ENCODE data around the gene GATAD2A.

GATAD2A gene

GRCh38 chr19:19405971-19406877 is 749 bp downstream of the GATAD2A start:
- Mint-ChIP-seq H3K36me3 (peaks cover 4 to 8% of the 10 kb centered on the region in 2 donors), H3K9me3 (no peaks in the 10 kb centered on the region), H3K4me1 (peaks cover 47 to 83% of the 10 kb centered on the region in 2 donors), H3K27me3 (no peaks in the 10 kb centered on the region), H3K27ac (peak overlapping the region; percentile 97), H3K4me3 (peak overlapping the region; percentile 98 to 99)
- DNase-seq = peak; percentile 15
- ATAC-seq (replicated peaks) = peak; percentile 31 to 38

GRCh38 chr19:19406878-19407632 is 1.6 kb downstream of the GATAD2A start:
- ATAC-seq (replicated peaks) (peak; percentile 37 to 38), DNase-seq (no peak)
- H3K27me3 Mint-ChIP-seq = no peaks in the 10 kb centered on the region
- peaks cover 50 to 80% of the 10 kb centered on the region in 2 donors for H3K4me1 Mint-ChIP-seq
- H3K9me3 Mint-ChIP-seq = no peaks in the 10 kb centered on the region
- peaks cover 4 to 8% of the 10 kb centered on the region in 2 donors for H3K36me3 Mint-ChIP-seq
- peak overlapping the region; percentile 97 for H3K27ac Mint-ChIP-seq
- peak overlapping the region; percentile 98 to 99 for H3K4me3 Mint-ChIP-seq

DNA sequence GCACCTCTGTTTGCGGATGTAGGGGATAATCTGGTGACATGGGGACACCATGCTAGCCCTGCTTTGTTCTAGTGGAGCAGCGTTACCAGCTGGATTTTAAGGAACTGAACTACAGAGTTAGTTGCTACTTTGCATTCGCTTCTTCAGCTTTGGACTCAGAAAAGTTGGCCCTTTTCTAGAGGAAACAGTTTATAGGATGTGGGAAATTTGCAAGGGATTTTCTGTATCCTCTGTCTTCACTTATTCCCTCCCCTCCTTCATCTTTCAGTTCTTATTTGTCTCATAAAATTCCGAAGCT is 2.1 kb downstream of the GATAD2A start:
- Mint-ChIP-seq H3K9me3 (no peaks in the 10 kb centered on the region), H3K27me3 (no peaks in the 10 kb centered on the region), H3K27ac (no peak overlapping the region), H3K4me3 (no peak overlapping the region), H3K36me3 (peaks cover 4 to 8% of the 10 kb centered on the region in 2 donors), H3K4me1 (peaks cover 50 to 85% of the 10 kb centered on the region in 2 donors)
- ATAC-seq (replicated peaks) (no peak), DNase-seq (no peak)

DNA sequence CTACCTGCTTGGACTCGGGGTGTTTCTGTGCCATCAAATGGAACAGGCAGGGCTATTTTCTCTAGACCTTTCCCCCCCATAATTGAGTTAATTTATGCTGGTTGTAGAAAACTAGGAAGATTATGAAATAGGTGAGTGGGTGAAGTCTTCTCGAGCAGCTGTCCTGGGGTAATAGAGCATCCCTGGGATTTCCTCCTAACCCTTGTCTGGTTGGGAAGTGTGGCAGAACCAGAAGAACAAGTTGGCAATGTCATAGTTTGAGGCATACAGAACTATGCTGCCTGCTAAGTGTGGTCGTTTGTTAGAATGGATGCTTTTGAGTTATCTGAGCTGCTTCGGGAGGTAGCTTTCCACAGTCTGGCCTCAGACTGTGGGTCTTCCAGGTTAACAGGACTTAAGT is 3.7 kb downstream of the GATAD2A start:
- Mint-ChIP-seq H3K9me3 (no peaks in the 10 kb centered on the region), H3K27ac (no peak overlapping the region), H3K4me1 (peaks cover 47 to 87% of the 10 kb centered on the region in 2 donors)

GRCh38 chr19:19409631-19410030 is 4.2 kb downstream of the GATAD2A start:
- no peaks in the 10 kb centered on the region for H3K9me3 Mint-ChIP-seq
- no peaks in the 10 kb centered on the region for H3K27me3 Mint-ChIP-seq
- no peak for ATAC-seq (replicated peaks)
- H3K36me3 Mint-ChIP-seq = peaks cover 10 to 12% of the 10 kb centered on the region in 2 donors
- no peak overlapping the region for H3K27ac Mint-ChIP-seq
- peaks cover 45 to 85% of the 10 kb centered on the region in 2 donors for H3K4me1 Mint-ChIP-seq
- H3K4me3 Mint-ChIP-seq = peak overlapping the region in 1 of 2 donors; percentile 36
- DNase-seq = no peak

More for the DNA sequence above, 3.7 kb downstream of the GATAD2A start:
- DNase-seq (no peak), ATAC-seq (replicated peaks) (no peak)
- Mint-ChIP-seq H3K36me3 (peaks cover 10 to 11% of the 10 kb centered on the region in 2 donors), H3K4me3 (peak overlapping the region in 1 of 2 donors; percentile 36), H3K27me3 (no peaks in the 10 kb centered on the region)

DNA sequence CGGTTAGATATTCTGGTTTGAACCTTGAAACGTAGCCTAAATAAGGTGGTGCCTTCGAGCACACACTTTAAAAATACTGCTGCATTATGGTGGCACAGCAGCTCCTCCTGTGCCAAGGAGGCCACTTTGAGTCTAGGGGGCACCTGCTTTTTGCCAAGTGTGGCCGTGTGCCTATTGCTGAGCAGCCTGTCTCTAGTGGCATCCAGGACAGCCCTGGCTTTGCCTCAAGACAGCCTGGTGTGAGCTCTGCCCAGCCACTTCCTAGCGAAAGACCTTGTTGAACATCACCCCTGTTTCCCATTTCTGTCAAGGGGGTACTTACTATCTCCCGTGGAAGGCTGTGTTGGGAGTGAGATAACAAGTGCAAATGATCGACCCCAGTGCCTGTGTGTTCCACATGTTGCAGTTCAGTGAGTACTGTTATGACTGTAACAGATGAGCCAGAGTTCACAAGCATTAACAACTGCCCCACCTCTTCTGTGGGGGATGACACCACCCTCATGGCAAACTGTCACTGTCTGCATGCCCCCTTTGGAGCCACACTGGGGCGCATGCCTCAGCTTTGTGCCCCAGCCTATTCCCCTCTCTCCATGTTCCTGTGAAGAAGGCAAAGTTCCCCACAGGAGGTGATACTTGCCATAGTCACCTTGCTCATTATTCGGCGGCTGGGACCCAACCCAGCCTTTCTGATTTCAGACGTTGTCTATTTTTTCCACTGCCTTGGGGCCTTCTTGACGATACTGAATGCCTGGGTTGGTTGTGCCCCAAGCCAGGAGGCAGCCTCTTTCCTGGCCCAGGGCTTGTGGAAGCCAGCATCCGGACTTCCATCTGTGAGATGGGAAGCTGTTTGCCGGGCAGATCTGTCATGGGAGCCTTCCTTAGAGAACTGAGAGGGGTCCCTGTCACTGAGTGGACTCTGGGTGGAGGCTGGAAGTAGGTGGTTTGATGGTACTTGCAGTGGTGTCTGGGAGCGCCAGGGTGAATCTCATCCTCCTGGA is 5.4 kb downstream of the GATAD2A start:
- H3K9me3 Mint-ChIP-seq = no peaks in the 10 kb centered on the region
- peak overlapping the region; percentile 56 for H3K27ac Mint-ChIP-seq
- no peak for DNase-seq
- H3K4me3 Mint-ChIP-seq = peak overlapping the region in 1 of 2 donors; percentile 19
- H3K4me1 Mint-ChIP-seq = peaks cover 41 to 85% of the 10 kb centered on the region in 2 donors
- peaks cover 13 to 14% of the 10 kb centered on the region in 2 donors for H3K36me3 Mint-ChIP-seq
- ATAC-seq (replicated peaks) = peak; percentile 73 to 80
- H3K27me3 Mint-ChIP-seq = no peaks in the 10 kb centered on the region

DNA sequence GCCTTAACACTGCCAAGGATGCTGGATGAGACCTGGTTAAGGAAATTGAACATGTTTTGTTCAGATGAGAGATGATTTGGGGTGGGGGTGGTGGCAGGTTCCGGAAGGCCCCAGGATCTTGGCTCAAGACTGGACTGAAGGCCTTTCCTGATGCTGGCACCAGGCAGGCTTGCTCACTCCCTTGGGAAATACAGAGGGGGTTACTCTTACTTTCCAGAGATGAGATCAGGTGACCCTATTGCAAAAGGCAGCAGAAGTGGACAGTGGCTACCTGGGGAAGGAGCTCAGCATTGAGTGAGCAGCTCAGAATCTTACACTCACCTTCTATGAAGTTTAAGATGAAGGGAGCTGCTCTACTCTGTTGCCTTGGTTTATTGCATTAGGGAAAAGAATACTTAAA is 10.8 kb downstream of the GATAD2A start:
- ATAC-seq (replicated peaks) = no peak
- Mint-ChIP-seq H3K9me3 (no peaks in the 10 kb centered on the region), H3K36me3 (peaks cover 13 to 27% of the 10 kb centered on the region in 2 donors), H3K4me1 (peaks cover 40 to 75% of the 10 kb centered on the region in 2 donors), H3K4me3 (no peak overlapping the region), H3K27ac (no peak overlapping the region), H3K27me3 (no peaks in the 10 kb centered on the region)
- DNase-seq = no peak

DNA sequence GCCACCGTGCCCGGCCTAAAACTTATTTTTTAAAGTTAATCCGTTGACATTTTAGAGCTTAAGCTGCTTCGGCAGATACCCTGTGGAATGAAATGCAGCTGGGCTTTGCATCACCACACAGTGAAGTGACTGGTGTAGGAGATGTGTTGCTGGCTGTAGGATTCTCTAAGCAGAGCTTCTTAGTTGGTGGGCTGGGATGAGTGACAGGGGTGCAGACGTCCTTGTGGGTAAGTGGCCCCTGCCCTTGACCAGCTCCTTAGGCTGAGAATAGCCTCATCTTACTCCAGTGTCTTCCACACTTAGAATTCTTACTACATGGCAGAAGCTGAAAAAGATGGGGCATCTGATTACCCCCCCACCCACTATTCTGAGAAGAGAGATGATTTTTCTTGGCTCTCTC is 11.6 kb downstream of the GATAD2A start:
- Mint-ChIP-seq H3K27ac (no peak overlapping the region), H3K4me3 (no peak overlapping the region), H3K9me3 (no peaks in the 10 kb centered on the region), H3K36me3 (peaks cover 13 to 29% of the 10 kb centered on the region in 2 donors), H3K27me3 (no peaks in the 10 kb centered on the region), H3K4me1 (peaks cover 43 to 79% of the 10 kb centered on the region in 2 donors)
- no peak for ATAC-seq (replicated peaks)
- no peak for DNase-seq

DNA sequence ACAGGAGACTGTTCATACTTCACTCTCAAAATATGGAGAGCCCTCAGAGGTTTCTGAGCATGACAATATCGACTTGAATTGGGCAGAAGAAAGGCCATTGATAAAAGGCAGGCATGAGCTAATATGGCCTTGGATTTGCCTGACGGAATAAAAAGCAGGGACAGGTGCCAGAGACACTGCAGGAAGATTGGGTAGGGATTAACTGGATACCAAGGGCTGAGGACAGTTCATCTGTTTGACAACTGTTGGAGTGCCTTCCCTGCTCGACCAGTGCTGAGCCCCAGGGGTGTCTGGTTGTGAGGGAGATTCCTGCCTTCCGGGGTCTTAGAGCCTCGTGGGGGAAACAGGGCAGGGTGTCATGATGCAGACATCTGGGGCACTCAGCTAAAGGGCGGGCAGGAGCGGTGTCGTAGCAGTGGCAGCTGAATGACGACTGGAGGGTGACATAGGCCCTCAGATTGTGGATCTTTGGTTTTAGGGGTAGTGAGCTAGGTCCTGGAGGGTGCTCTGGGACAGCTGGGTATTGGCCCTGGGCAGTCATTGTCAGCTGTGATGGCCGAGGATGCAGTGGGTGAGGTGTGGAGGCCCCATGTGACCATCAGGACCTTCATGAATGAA is 12.3 kb downstream of the GATAD2A start:
- H3K9me3 Mint-ChIP-seq = no peaks in the 10 kb centered on the region
- H3K36me3 Mint-ChIP-seq = peaks cover 15 to 29% of the 10 kb centered on the region in 2 donors
- no peak overlapping the region for H3K4me3 Mint-ChIP-seq
- peaks cover 43 to 79% of the 10 kb centered on the region in 2 donors for H3K4me1 Mint-ChIP-seq
- DNase-seq = no peak
- H3K27me3 Mint-ChIP-seq = no peaks in the 10 kb centered on the region
- H3K27ac Mint-ChIP-seq = no peak overlapping the region
- ATAC-seq (replicated peaks) = no peak

DNA sequence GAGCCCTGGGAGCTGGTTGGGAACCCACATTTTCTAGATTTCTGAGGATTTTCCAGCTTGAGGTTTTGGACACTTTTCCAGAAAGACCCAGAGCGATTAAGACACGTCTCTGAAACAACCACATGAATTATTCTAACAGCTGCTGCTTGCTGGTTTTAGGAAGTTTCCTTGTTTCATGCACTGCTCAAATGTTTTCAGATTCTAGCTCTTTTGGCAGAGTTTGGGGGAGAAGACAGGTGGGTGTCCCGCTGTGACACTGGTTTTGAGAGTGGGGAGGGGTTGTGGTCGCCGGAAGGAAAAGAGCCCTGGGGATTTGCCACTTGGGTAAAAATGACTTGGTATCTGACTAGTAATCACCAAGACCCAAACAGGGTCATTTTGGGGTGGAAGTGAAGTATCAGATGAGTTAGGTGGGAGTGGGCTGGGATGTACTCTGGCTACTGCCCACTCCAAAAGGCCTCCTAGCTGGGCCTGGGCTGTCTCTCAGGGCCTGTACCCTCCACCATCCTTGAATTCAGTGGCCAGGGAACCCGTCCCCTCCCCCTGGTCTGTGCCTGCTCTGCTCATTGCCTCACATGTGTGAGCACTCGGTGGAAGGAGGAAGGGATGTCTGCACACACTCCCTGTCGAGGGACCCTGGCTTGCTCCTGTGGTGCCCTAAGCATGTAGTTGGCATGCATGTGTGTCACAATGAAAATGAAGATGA is 13.2 kb downstream of the GATAD2A start:
- H3K4me1 Mint-ChIP-seq = peaks cover 48 to 79% of the 10 kb centered on the region in 2 donors
- H3K27me3 Mint-ChIP-seq = no peaks in the 10 kb centered on the region
- no peaks in the 10 kb centered on the region for H3K9me3 Mint-ChIP-seq
- no peak for DNase-seq
- H3K36me3 Mint-ChIP-seq = peaks cover 18 to 32% of the 10 kb centered on the region in 2 donors
- ATAC-seq (replicated peaks) = peak; percentile 16 to 40
- H3K4me3 Mint-ChIP-seq = peak overlapping the region; percentile 32 to 57
- H3K27ac Mint-ChIP-seq = peak overlapping the region; percentile 75

- Mint-ChIP-seq H3K4me3 (peak overlapping the region; percentile 39 to 41), H3K9me3 (no peaks in the 10 kb centered on the region), H3K27me3 (no peaks in the 10 kb centered on the region), H3K36me3 (peaks cover 11 to 25% of the 10 kb centered on the region in 2 donors), H3K27ac (peak overlapping the region; percentile 91), H3K4me1 (peaks cover 48 to 85% of the 10 kb centered on the region in 2 donors)
- ATAC-seq (replicated peaks) (peak; percentile 84 to 93), DNase-seq (no peak)
Measured at GRCh38 chr19:19420570-19421298, 15.3 kb downstream of the GATAD2A start.

DNA sequence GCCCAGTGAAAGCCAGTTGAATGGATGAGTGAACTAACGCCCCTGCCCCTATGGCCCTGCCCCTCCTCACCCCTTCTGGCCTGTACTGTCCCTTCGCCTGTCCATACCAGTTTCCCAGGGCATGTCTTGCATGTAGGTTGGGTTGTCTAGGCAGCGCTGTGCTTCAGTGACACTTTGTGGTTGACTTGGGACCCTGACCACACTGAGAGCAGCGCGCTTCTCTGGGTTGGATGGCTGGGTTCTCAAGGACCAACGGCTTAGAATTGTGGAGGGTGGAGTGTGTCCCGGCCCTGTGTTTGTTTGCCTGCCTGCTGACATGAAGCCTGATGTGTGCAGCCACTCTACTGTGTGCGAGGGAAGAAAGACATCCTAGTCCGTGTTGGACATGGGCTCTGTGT is 15.8 kb downstream of the GATAD2A start:
- peak overlapping the region; percentile 91 for H3K27ac Mint-ChIP-seq
- no peak for DNase-seq
- H3K36me3 Mint-ChIP-seq = peaks cover 8 to 20% of the 10 kb centered on the region in 2 donors
- no peaks in the 10 kb centered on the region for H3K9me3 Mint-ChIP-seq
- H3K4me3 Mint-ChIP-seq = no peak overlapping the region
- ATAC-seq (replicated peaks) = no peak
- peaks cover 43 to 84% of the 10 kb centered on the region in 2 donors for H3K4me1 Mint-ChIP-seq
- H3K27me3 Mint-ChIP-seq = no peaks in the 10 kb centered on the region

Data from stimulated activated naive B cell treated with anti-CD40 and anti-IgM and Interleukin-4, amounts not matched to agents 10 μg/mL and 1 μg/mL and 100 μg/mL, for 72 hours (primary cell).